HG03039 (cell line): Measurements from ENCODE around the gene SERPINB6.
"Not testable (repeated sequence)": the region's sequence is repeated elsewhere in the genome, so short reads cannot be mapped to it uniquely, and the experiment has no call there.

Experiments
- ATAC-seq: cut with Tn5 transposase; IDR thresholded peaks from one replicate; pipeline ENCODE4 v1.9.1; 2021; ENCODE audit warnings: mild to moderate bottlenecking, moderate library complexity; ENCODE audit not compliant: unreplicated experiment

SERPINB6 gene

GRCh38 chr6:2971420-2972218 is at the start of gene SERPINB6:
Gene SERPINB6 (minus strand): TSS chr6:2971567. CDS start chr6:2959332, 12,235 bp downstream.
- ATAC-seq = no peak

DNA sequence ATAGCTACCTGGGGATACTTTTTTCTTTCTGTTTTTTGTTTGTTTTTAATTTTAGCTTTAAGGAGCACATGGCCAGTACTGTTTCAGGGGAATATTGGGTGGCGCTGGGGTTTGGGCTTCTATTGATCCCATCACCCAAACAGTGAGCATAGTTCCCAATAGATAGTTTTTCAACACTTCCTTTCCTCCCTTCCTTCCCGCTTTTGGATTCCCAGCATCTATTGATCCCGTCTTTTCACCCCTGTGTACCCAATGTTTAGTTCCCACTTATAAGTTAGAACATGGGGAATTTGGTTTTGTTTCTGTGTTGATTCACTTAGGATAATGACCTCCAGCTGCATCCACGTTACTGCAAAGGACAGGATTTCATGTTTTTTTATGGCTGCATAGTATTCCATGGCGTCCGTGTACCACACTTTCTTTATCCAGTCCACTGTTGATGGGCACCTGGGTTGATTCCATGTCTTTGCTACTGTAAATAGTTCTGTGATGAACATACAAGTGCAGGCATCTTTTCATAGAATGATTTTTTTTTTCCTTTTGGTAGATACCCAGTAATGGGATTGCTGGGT is 48.5 kb upstream of the SERPINB6 start:
- ATAC-seq = no peak

GRCh38 chr6:3019065-3019464 is 47.7 kb upstream of the SERPINB6 start:
- no peak for ATAC-seq

DNA sequence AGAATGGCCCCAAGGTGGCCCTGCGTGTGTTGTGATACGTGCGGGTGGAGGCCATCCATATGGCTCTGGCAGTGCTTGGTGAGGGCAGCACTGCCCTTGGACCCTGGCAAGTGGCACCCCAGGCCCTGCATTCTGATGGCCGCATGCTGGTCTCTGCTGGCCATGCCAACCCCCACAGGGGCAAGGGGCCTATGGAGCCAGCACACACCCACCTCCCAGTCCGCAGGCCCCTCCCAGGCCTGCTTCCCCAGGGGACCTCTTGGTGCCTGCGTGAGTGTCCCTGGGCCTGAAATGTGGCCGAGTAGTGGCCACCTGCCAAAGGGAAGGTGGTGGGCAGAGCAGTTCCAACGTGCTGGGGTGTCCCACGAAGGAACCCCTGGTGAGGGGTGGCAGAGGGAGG is 45.9 kb upstream of the SERPINB6 start:
- ATAC-seq = no peak

DNA sequence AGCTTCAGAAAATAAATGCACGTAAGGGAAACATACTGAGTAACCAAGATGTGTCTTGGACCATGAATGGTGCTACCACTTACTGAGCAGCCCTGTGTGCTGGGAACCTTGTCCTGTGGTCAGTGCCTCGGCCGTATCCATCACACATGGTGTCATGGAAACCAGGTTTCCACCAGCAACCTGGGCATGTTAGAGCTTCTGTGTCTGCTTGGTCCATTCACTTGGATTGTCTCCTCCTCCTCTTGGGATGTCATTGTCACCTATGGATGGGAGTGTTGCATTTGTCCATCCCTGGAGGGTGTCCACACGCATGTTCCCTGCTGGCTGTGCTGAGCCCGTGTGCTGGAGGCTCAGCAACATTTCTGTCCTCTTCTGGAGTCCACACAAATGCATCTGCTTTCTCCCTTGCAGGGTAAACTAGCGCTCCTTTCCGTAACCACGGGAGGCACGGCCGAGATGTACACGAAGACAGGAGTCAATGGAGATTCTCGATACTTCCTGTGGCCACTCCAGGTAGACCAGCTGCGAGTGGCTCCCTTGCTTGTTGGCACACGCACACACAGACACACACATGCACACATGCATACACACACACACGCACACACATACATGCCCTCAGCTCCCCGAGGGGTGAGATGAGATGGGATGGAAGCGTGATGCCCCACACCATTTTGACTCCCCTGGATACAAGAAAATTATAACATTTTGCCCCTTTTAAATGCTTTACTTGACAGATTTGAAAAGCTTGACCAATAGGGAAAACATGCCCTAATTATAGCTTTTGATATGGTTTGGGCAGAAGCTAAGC is 45.3 kb upstream of the SERPINB6 start:
- ATAC-seq = no peak

GRCh38 chr6:3015144-3015543 is 43.8 kb upstream of the SERPINB6 start:
- ATAC-seq = no peak

DNA sequence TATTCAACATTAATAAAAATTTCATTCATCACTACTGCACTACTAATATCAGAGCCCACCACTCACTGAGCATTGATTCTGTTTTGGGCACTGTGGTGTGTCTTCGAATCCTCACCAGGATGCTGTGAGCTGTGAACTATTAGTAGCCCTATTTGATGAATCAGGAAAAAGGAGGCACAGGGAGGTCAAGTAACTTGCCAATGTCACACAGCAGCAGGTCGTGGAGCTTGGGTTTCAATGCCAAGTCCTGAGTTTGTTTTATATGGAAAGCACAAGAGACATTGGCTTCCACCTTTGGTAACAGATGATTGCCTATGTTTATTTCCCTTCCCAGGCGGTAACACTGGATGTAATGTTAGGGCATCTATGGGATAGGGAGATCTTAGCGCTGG is 43.3 kb upstream of the SERPINB6 start:
- ATAC-seq = no peak

DNA sequence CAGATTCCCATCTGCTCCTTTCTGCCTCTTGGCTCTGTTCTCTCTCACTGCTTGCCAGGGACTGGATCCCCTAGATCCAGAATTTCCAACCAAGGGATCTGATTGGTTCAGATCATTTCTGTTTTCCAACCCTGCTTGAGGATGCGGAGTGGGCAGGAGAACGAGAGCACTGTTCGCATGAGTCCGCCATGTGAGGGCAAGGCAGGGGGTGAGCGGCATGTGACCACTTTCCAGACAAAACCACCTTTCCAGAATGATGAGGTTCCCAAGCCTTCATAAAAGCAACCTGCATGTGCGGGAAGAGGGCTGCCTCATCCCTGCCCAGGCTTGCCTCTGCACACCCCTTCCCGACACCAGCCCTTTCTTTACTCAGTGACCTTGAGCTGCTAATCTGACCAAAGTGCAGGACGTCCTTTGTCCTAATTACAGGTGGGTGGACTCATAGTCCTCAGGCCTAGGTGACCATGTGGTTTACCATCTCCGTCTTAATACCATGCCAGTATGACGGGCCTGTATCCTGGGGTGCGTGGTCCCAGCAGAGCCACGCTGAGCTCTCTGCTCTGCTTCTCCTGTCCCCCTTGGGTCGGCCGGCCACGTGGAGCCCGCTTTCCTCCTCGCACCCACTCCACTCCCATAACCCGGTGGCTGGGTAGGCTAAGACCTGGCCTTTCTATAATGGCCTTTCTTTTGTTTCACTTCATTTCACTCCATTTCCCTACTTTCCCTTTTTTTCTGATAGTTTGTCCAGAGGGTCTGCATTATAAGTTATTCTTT is 42.7 kb upstream of the SERPINB6 start:
- no peak for ATAC-seq

- no peak for ATAC-seq
Measured at GRCh38 chr6:3013486-3013885, 42.1 kb upstream of the SERPINB6 start.

DNA sequence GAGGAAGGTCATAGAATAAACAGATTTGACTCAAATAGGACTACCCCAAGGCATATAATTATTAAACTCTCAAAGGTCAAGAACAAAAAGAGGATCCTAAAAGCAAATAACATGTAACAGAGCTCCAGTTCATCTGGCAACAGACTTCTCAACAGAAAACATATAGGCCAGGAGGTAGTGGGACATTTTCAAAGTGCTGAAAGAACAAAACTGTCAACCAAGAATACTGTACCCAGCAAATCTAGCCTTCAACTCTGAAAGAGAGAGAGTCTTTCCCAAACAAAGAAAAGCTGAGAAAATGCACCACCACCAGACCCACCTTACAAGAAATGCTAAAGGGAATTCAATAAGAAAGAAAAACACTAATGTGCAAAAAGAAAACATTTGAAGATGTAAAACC is 40.2 kb upstream of the SERPINB6 start:
- ATAC-seq = no peak

- ATAC-seq = no peak
Measured at GRCh38 chr6:3011158-3011557, 39.8 kb upstream of the SERPINB6 start.

DNA sequence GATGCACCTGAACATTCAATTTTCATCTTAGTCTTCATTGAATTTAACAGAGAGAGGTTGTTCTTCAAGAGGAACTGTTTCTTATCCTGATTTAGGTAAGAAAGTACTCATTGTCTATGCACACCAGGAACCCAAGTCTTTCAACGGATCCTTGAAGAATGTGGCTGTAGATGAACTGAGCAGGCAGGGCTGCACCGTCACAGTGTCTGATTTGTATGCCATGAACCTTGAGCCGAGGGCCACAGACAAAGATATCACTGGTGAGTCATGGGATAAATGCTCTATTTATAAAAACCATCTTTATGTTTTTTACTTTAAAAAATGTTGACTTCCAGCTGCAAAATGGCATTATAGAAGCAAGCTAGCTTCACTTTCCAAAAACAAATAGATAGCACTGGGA is 38.6 kb upstream of the SERPINB6 start:
- ATAC-seq = no peak

DNA sequence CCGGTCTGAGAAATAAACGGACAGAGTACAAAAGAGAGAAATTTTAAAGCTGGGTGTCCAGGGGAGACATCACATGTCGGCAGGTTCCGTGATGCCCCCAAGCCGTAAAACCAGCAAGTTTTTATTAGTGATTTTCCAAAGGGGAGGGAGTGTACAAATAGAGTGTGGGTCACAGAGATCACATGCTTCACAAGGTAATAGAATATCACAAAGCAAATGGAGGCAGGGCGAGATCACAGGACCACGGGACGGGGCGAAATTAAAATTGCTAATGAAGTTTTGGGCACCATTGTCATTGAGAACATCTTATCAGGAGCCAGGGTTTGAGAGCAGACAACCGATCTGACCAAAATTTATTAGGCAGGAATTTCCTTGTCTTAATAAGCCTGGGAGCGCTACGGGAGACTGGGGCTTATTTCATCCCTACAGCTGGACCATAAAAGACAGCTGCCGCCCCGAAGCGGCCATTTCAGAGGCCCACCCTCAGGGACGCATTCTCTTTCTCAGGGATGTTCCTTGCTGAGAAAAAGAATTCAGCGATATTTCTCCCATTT is 37.4 kb upstream of the SERPINB6 start:
- ATAC-seq = not testable (repeated sequence)

DNA sequence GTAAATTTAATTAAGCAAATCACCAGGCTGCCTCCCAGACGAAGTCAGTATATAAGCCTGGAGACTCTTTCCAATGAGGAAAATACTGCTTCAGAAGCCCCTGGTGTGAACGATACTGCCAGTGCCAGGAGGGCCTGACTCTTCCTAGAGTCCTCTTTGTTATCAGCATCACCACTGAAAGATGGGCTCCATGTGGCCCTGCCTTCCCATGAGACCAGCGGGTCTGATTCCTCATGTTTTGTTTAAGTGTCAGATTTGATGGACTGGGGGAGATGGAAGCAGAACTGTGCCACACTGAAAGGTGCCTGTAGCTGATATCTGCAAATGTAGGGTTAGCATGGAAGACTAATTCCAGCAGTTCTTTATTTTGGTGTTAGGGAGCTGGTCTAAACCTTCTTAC is 36.2 kb upstream of the SERPINB6 start:
- ATAC-seq = no peak

- ATAC-seq = no peak
Measured at GRCh38 chr6:3006476-3006875, 35.1 kb upstream of the SERPINB6 start.

DNA sequence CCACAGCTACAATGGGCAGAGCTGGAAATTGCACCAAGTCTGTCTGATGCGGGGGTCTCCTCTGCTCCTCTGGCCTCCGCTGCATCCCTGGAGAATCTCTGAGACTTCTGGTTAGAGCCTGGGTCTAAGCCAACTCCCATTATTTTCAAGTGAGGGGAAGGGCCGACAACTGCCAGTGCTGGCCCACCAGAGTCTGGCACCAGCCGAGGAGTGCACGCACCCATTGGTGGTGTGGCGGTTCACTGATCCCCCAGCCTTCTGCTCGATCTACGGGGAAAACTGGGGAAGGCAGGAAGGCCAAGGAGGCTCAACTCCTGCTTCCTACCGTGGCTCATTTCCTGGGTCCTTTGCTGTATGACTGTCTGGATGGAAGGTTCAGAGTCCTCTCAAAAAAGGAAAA is 34.5 kb upstream of the SERPINB6 start:
- ATAC-seq = no peak

DNA sequence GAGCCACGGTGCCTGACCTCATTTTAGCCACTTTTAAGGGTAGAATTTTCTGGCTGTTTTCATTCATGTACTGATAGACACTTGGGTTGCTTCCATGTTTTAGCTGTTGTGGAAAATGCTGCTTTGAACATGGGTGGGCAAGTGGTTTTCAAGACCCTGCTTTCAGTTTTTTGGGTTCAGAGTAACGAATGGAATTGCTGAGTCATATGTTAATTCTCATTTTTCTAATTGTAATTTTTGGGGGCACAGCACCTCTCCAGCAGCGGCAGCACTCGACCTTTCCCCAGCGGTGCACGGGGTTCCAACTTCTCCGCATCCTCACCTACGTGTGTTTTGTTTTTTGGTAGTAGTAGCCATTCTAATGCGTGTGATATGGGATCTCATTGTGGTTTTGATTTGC is 33.7 kb upstream of the SERPINB6 start:
- no peak for ATAC-seq

- not testable (repeated sequence) for ATAC-seq
Measured at GRCh38 chr6:3003226-3003625, 31.9 kb upstream of the SERPINB6 start.

GRCh38 chr6:3001773-3002293 is 30.5 kb upstream of the SERPINB6 start:
- no peak for ATAC-seq

GRCh38 chr6:3001146-3001772 is 29.9 kb upstream of the SERPINB6 start:
- no peak for ATAC-seq
